Measurements from ENCODE around the gene KDM6B. TPM values are rescaled to one million over a fixed set of nuclear protein-coding genes. Genes with fewer than 3 reads are reported as not detected.
A peak's percentile ranks its signal among the peaks of the same experiment; 100 is the strongest.

The KDM6B gene
- total and polyA plus RNA-seq, 4 donors = 2.5 to 11.5 (median 3.3) TPM

GRCh38 chr17:7837408-7838088 lies 3.5 kb downstream of the KDM6B start:
- H3K27me3 ChIP-seq (ENCODE audit: control insufficient read depth in 4 of 4, insufficient read depth in 4 of 4, low read length in 3 of 4) = no peaks in the 10 kb centered on the region
- no peaks in the 10 kb centered on the region for H3K9me3 ChIP-seq (ENCODE audit: control insufficient read depth in 4 of 4, low read length in 3 of 4)
- no peak for DNase-seq (ENCODE audit: low spot score)
- H3K27ac ChIP-seq (ENCODE audit: low read depth in 1 of 2, low read length in 2 of 2) = peak overlapping the region; percentile 98 to 99
- H3K9ac ChIP-seq (ENCODE audit: low read depth in 1 of 2, low read length in 2 of 2) = peak overlapping the region; percentile 23 to 71
- H3K4me3 ChIP-seq (ENCODE audit: low read depth in 1 of 3, low read length in 3 of 3) = peak overlapping the region in 2 of 3 donors; percentile 31 to 44
- no peaks in the 10 kb centered on the region for H3K36me3 ChIP-seq (ENCODE audit: control insufficient read depth in 4 of 4, insufficient read depth in 3 of 4, low read depth in 1 of 4, low read length in 3 of 4)
- TF ChIP-seq, protein P1, sequence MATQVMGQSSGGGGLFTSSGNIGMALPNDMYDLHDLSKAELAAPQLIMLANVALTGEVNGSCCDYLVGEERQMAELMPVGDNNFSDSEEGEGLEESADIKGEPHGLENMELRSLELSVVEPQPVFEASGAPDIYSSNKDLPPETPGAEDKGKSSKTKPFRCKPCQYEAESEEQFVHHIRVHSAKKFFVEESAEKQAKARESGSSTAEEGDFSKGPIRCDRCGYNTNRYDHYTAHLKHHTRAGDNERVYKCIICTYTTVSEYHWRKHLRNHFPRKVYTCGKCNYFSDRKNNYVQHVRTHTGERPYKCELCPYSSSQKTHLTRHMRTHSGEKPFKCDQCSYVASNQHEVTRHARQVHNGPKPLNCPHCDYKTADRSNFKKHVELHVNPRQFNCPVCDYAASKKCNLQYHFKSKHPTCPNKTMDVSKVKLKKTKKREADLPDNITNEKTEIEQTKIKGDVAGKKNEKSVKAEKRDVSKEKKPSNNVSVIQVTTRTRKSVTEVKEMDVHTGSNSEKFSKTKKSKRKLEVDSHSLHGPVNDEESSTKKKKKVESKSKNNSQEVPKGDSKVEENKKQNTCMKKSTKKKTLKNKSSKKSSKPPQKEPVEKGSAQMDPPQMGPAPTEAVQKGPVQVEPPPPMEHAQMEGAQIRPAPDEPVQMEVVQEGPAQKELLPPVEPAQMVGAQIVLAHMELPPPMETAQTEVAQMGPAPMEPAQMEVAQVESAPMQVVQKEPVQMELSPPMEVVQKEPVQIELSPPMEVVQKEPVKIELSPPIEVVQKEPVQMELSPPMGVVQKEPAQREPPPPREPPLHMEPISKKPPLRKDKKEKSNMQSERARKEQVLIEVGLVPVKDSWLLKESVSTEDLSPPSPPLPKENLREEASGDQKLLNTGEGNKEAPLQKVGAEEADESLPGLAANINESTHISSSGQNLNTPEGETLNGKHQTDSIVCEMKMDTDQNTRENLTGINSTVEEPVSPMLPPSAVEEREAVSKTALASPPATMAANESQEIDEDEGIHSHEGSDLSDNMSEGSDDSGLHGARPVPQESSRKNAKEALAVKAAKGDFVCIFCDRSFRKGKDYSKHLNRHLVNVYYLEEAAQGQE (IDR thresholded peaks at IDR 0.05) = no peak
- TF ChIP-seq RXRA (IDR thresholded peaks at IDR 0.05) = no peak
- TF ChIP-seq FOXA2 (IDR thresholded peaks at IDR 0.05) = no peak
- TF ChIP-seq TAF1 (conservative IDR thresholded peaks at IDR 0.05) = no peak
- no peak for TF ChIP-seq JUND (IDR thresholded peaks at IDR 0.05)
- H3K4me1 ChIP-seq (ENCODE audit: control insufficient read depth in 4 of 4, insufficient read depth in 4 of 4, low read length in 3 of 4) = peaks cover 7 to 70% (median 49%) of the 10 kb centered on the region in 4 donors
- 6% methylated on average over 8 of the region's 8 CpGs for WGBS

DNA sequence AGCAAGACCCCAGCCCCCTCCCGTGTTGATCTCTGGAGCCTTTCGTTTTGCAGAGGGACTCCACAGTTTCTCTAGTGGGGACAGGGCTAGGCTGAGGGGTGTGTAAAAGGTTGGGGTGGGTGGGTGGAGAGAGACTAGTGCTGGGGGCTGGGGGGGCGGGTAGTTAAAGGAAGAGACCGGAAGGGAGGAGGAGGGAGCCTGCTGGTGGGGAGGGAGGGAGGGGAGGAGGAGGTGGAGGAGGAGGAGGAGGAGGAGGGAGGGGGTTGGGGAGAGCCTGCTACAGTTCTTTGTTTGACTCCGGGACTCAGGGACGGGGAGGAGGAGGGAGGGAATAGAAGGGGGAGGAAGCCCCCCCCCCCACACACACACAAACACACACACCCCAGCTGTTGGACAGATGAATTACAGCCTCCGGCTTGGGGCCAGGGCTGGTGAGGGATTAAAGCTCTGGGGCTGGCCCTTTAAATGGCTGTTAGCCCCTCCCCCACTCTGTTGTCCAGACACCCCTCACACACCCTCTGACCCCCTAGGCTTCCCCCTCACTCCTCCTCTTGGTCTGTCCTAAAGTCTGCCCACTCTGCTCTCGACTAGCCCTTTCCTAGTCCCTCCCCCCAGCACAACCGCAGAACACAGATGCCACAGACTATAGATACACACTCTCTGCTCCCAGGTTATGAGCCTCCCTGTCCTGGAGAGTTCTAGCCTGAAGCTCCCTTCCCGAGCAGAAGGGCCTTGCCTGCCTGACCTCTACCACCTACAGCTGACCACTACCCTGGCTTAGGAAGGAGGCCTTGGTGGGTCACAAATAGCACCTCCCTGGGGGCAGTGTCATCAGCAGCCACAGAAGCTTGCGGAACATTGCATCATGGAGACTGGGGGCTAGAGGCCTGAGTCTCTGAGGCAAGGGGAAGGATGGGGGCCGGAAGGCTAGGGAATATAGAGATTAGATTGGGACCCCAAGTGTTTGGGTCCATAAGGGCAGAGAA lies 4.4 kb downstream of the KDM6B start:
- H3K36me3 ChIP-seq (ENCODE audit: control insufficient read depth in 4 of 4, insufficient read depth in 3 of 4, low read depth in 1 of 4, low read length in 3 of 4) = no peaks in the 10 kb centered on the region
- H3K27me3 ChIP-seq (ENCODE audit: control insufficient read depth in 4 of 4, insufficient read depth in 4 of 4, low read length in 3 of 4) = no peaks in the 10 kb centered on the region
- WGBS = 19% methylated on average over 12 of the region's 12 CpGs
- DNase-seq (ENCODE audit: low spot score) = no peak
- H3K4me3 ChIP-seq (ENCODE audit: low read depth in 1 of 3, low read length in 3 of 3) = peak overlapping the region in 1 of 3 donors; percentile 31
- no peaks in the 10 kb centered on the region for H3K9me3 ChIP-seq (ENCODE audit: control insufficient read depth in 4 of 4, low read length in 3 of 4)
- peak overlapping the region; percentile 98 to 99 for H3K27ac ChIP-seq (ENCODE audit: low read depth in 1 of 2, low read length in 2 of 2)
- peak overlapping the region in 1 of 2 donors; percentile 37 for H3K9ac ChIP-seq (ENCODE audit: low read depth in 1 of 2, low read length in 2 of 2)
- TF ChIP-seq EGR1 (IDR thresholded peaks at IDR 0.05; ENCODE audit: low read depth in 2 of 2) = no peak
- TF ChIP-seq CTCF (IDR thresholded peaks at IDR 0.05; ENCODE audit: low read depth, low read length, missing input control) = no peak
- no peak for TF ChIP-seq FOXA1 (IDR thresholded peaks at IDR 0.05)
- no peak for TF ChIP-seq RAD21 (IDR thresholded peaks at IDR 0.05)
- TF ChIP-seq GABPA (IDR thresholded peaks at IDR 0.05 in 1 of 2, conservative IDR thresholded peaks at IDR 0.05 in 1 of 2) = no peak
- TF ChIP-seq, protein P2, sequence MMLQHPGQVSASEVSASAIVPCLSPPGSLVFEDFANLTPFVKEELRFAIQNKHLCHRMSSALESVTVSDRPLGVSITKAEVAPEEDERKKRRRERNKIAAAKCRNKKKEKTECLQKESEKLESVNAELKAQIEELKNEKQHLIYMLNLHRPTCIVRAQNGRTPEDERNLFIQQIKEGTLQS (IDR thresholded peaks at IDR 0.05) = no peak
- TF ChIP-seq JUND (IDR thresholded peaks at IDR 0.05) = no peak
- no peak for TF ChIP-seq MAX (IDR thresholded peaks at IDR 0.05)
- no peak for TF ChIP-seq RXRA (IDR thresholded peaks at IDR 0.05)
- TF ChIP-seq, protein P1 (IDR thresholded peaks at IDR 0.05) = no peak
- no peak for TF ChIP-seq YY1 (IDR thresholded peaks at IDR 0.05)
- TF ChIP-seq FOXA2 (IDR thresholded peaks at IDR 0.05) = no peak
- no peak for TF ChIP-seq HNF4A (conservative IDR thresholded peaks at IDR 0.05)
- no peak for TF ChIP-seq NR2F2 (IDR thresholded peaks at IDR 0.05)
- no peak for TF ChIP-seq SP1 (IDR thresholded peaks at IDR 0.05)
- no peak for TF ChIP-seq TAF1 (conservative IDR thresholded peaks at IDR 0.05)
- H3K4me1 ChIP-seq (ENCODE audit: control insufficient read depth in 4 of 4, insufficient read depth in 4 of 4, low read length in 3 of 4) = peaks cover 6 to 68% (median 45%) of the 10 kb centered on the region in 4 donors

Measured in liver (tissue), 9 donors.